Uterus (tissue), 4 donors: ENCODE measurements around the gene URB1. TPM values are rescaled to one million over a fixed set of nuclear protein-coding genes. Genes with fewer than 3 reads are reported as not detected.
"Not testable (repeated sequence)": the region's sequence is repeated elsewhere in the genome, so short reads cannot be mapped to it uniquely, and the experiment has no call there.

Experiments used
- DNase-seq, 2 donors: peaks; one replicate each; pipeline ENCODE4 v3.0.0-alpha.2; 2019 to 2020
- H3K27ac ChIP-seq, 2 donors: fragments of 200-600 bp; sonication (generic); 1 replicate in 1 of 2; 2 replicates in 1 of 2; pipeline ENCODE4 v1.5.1; 2016 to 2018
- H3K27me3 ChIP-seq, 2 donors: fragments of 200-600 bp; sonication (generic); one replicate each; pipeline ENCODE4 v1.5.1; 2018 to 2019; ENCODE audit warnings: control low read depth in 1 of 2
- H3K36me3 ChIP-seq, 2 donors: fragments of 200-600 bp; sonication (generic); one replicate each; pipeline ENCODE4 v1.5.1; 2019; ENCODE audit warnings: control low read depth in 1 of 2
- H3K4me1 ChIP-seq, 2 donors: fragments of 200-600 bp; sonication (generic); one replicate each; pipeline ENCODE4 v1.5.1; 2018 to 2019; ENCODE audit warnings: control low read depth in 1 of 2
- H3K4me3 ChIP-seq, 2 donors: fragments of 200-600 bp; sonication (generic); 1 replicate in 1 of 2; 2 replicates in 1 of 2; pipeline ENCODE4 v1.5.1; 2018 to 2019; ENCODE audit warnings: mild to moderate bottlenecking in 1 of 2
- H3K9me3 ChIP-seq, 2 donors: fragments of 200-600 bp; sonication (generic); one replicate each; pipeline ENCODE4 v1.5.1; 2019; ENCODE audit warnings: control low read depth in 1 of 2
- POLR2A ChIP-seq, 2 donors: fragments of 450-650 bp; IDR thresholded peaks; one replicate each; pipeline ENCODE4 v1.6.1; 2016; ENCODE audit warnings: antibody characterized with exemption in 2 of 2, mild to moderate bottlenecking in 1 of 2, moderate library complexity in 1 of 2
- intact Hi-C: fragments of 100-400 bp; cut with DNase I; formaldehyde crosslinking; loops from one replicate; pipeline ENCODE4 v1.15.1; 2023; ENCODE audit warnings: low total_unique reads
- total RNA-seq, 4 donors: library from RNA; depleted of rRNA in 3 of 4; stranded (reverse); fragments of >200 nt in 3 of 4; gene quantifications; one replicate each; pipeline versions ENCODE4 v1.1.0 to v1.2.4, GENCODE V29; 2014 to 2023
- TF ChIP-seq, protein P1 (sequence below), 4 experiments: fragments of 200-600 bp in 2 of 4; fragments of 450-650 bp in 2 of 4; sonication (generic) in 2 of 4; IDR thresholded peaks; one replicate each; pipeline ENCODE4 v1.5.1; 2016 to 2019; ENCODE audit warnings: antibody characterized with exemption in 4 of 4, mild to moderate bottlenecking in 2 of 4, moderate library complexity in 1 of 4
- donor health status: DM: yes; HTN: yes; CAD: no.

URB1 gene
- total RNA-seq, 4 donors from 2014 or later = 11.8 to 31.0 (median 26.0) TPM

GRCh38 chr21:32279377-32279680 lies 113.5 kb downstream of the URB1 start:
- Histone ChIP-seq H3K4me1 (no peaks in the 10 kb centered on the region), H3K27me3 (no peaks in the 10 kb centered on the region), H3K27ac (peak overlapping the region; percentile 78), H3K36me3 (no peaks in the 10 kb centered on the region), H3K4me3 (peak overlapping the region; percentile 72 to 75), H3K9me3 (no peaks in the 10 kb centered on the region)
- no peak for DNase-seq
- TF ChIP-seq, protein P1, sequence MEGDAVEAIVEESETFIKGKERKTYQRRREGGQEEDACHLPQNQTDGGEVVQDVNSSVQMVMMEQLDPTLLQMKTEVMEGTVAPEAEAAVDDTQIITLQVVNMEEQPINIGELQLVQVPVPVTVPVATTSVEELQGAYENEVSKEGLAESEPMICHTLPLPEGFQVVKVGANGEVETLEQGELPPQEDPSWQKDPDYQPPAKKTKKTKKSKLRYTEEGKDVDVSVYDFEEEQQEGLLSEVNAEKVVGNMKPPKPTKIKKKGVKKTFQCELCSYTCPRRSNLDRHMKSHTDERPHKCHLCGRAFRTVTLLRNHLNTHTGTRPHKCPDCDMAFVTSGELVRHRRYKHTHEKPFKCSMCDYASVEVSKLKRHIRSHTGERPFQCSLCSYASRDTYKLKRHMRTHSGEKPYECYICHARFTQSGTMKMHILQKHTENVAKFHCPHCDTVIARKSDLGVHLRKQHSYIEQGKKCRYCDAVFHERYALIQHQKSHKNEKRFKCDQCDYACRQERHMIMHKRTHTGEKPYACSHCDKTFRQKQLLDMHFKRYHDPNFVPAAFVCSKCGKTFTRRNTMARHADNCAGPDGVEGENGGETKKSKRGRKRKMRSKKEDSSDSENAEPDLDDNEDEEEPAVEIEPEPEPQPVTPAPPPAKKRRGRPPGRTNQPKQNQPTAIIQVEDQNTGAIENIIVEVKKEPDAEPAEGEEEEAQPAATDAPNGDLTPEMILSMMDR (IDR thresholded peaks at IDR 0.05) = no peak
- TF ChIP-seq POLR2A (IDR thresholded peaks at IDR 0.05) = no peak
- intact Hi-C loops = no loop called here

- Histone ChIP-seq H3K9me3 (no peaks in the 10 kb centered on the region), H3K4me1 (no peaks in the 10 kb centered on the region), H3K27me3 (no peaks in the 10 kb centered on the region), H3K27ac (peak within 1 kb of the TSS; percentile 78), H3K4me3 (peak within 1 kb of the TSS; percentile 72 to 75), H3K36me3 (no peaks in the 10 kb centered on the region)
- DNase-seq = peak; percentile 96 to 97
- TF ChIP-seq POLR2A (IDR thresholded peaks at IDR 0.05) = peak; percentile 61 to 62
- TF ChIP-seq, protein P1 (IDR thresholded peaks at IDR 0.05) = peak; percentile 16 to 46 (median 30)
- intact Hi-C loops = no loop called here
These were observed 114.1 kb downstream of the URB1 start, which contains the start of gene MIS18A for GRCh38 chr21:32278518-32279376. Gene MIS18A (minus strand): TSS chr21:32279049. CDS start chr21:32279014, 35 bp downstream.

DNA sequence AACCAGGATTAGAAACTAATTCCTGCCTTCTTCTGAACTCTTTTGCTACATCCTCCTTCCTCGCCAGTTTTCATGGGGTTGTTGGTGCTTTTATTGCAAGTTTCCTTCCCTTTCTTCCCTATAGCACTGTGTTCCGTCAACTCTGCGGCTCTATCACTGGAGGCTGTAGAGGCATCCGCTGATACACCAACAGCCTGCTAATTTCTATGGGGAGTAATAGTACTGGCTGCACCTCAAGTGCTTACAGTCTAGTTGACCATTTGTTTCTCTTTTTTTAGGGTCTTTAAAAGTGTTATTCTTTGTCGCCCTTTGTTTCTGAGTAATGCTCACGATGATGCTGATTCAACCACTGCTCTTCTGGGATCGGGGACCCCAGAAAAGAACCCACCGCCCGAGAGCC lies 114.7 kb downstream of the URB1 start:
- Histone ChIP-seq H3K4me3 (peak overlapping the region; percentile 72 to 75), H3K27me3 (no peaks in the 10 kb centered on the region), H3K4me1 (no peaks in the 10 kb centered on the region), H3K27ac (peak overlapping the region; percentile 21 to 78), H3K9me3 (no peaks in the 10 kb centered on the region), H3K36me3 (no peaks in the 10 kb centered on the region)
- no peak for DNase-seq
- intact Hi-C loops = no loop called here
- TF ChIP-seq, protein P1 (IDR thresholded peaks at IDR 0.05) = no peak
- TF ChIP-seq POLR2A (IDR thresholded peaks at IDR 0.05) = no peak

GRCh38 chr21:32276671-32277070 lies 116.1 kb downstream of the URB1 start:
- intact Hi-C loops = no loop called here
- H3K4me1 ChIP-seq = no peaks in the 10 kb centered on the region
- no peaks in the 10 kb centered on the region for H3K9me3 ChIP-seq
- no peaks in the 10 kb centered on the region for H3K36me3 ChIP-seq
- H3K27me3 ChIP-seq = no peaks in the 10 kb centered on the region
- H3K27ac ChIP-seq = no peak overlapping the region
- no peak overlapping the region for H3K4me3 ChIP-seq
- no peak for DNase-seq
- TF ChIP-seq, protein P1 (IDR thresholded peaks at IDR 0.05) = no peak
- TF ChIP-seq POLR2A (IDR thresholded peaks at IDR 0.05) = no peak

GRCh38 chr21:32270748-32271147 lies 122.1 kb downstream of the URB1 start:
- no peaks in the 10 kb centered on the region for H3K4me1 ChIP-seq
- H3K4me3 ChIP-seq = no peak overlapping the region
- TF ChIP-seq, protein P1 (IDR thresholded peaks at IDR 0.05) = no peak
- no peak for TF ChIP-seq POLR2A (IDR thresholded peaks at IDR 0.05)
- intact Hi-C loops = no loop called here
- no peaks in the 10 kb centered on the region for H3K27me3 ChIP-seq
- no peaks in the 10 kb centered on the region for H3K9me3 ChIP-seq
- no peak for DNase-seq
- H3K27ac ChIP-seq = no peak overlapping the region
- no peaks in the 10 kb centered on the region for H3K36me3 ChIP-seq

DNA sequence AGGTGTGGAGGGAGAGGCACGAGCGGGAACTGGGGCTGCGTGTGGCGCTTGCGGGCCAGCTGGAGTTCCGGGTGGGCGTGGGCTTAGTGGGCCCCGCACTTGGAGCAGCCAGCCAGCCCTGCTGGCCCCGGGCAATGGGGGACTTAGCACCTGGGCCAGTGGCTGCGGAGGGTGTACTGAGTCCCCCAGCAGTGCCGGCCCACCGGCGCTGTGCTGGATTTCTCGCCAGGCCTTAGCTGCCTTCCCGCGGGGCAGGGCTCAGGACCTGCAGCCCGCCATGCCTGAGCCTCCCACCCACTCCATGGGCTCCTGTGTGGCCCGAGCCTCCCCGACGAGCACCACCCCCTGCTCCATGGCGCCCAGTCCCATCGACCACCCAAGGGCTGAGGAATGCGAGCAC lies 127.5 kb downstream of the URB1 start:
- H3K27ac ChIP-seq, H3K9me3 ChIP-seq, intact Hi-C loops, H3K27me3 ChIP-seq, H3K4me3 ChIP-seq, DNase-seq, H3K36me3 ChIP-seq, H3K4me1 ChIP-seq: not testable (repeated sequence)
